HG03097 (cell line): Measurements from ENCODE around the gene HNRNPAB.
"Not testable (repeated sequence)": the region's sequence is repeated elsewhere in the genome, so short reads cannot be mapped to it uniquely, and the experiment has no call there.

Experiments used
- ATAC-seq: cut with Tn5 transposase; IDR thresholded peaks from one replicate; pipeline ENCODE4 v1.9.1; 2021; ENCODE audit not compliant: unreplicated experiment, low FRiP score

The HNRNPAB gene

DNA sequence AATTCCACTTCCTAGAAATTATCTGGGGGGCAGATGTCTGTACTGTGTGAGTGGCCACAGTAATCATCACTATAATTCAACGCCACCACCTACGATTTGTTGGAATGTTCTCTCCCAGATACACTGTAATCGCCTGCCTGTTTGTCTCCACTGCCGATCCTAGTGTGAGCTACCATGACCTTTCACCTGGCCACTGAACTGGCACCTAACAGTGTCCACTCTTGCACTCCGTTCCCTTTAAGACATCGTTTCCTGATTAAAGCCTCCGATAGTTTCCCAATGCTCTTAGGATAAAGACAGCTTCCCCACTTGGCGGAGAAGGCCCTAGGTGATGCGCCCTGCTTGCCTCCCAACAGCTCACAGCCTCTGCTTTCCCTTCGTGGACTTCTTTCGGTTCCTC is 24.3 kb downstream of the HNRNPAB start:
- no peak for ATAC-seq

DNA sequence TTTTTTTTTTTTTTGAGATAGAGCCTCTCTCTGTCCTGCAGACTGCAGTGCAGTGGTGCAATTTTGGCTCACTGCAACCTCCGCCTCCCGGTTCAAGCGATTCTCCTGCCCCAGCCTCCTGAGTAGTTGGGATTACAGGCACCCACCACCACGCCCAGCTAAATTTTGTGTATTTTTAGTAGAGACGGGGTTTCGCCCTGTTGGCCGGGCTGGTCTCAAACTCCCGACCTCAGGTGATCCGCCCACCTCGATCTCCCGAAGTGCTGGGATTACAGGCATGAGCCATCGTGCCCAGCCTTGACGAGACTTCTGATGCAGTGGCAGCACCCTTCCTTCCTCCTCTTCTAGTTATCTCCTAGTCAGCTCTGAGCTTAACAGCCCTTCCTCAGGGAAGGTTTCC is 24.8 kb downstream of the HNRNPAB start:
- not testable (repeated sequence) for ATAC-seq

DNA sequence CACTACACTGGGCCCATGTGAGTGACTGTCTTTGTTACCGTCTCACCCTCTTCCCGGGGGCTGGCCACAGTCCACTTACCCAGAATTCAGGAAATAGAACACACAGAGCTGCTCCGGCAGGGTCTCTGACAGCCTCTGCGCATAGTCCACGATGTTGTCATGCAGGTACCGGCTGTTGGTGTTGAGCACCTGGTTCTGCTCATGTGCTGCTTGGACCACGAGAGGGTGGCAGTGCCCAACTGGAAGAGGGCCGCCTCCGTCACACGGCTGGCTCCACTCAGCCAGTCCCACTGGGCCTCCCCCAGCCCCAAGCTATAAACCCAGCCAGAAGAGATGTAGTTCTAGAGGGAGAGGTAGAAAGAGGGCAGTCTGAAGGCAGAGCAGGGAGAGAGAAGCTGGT is 25.5 kb downstream of the HNRNPAB start:
- no peak for ATAC-seq

DNA sequence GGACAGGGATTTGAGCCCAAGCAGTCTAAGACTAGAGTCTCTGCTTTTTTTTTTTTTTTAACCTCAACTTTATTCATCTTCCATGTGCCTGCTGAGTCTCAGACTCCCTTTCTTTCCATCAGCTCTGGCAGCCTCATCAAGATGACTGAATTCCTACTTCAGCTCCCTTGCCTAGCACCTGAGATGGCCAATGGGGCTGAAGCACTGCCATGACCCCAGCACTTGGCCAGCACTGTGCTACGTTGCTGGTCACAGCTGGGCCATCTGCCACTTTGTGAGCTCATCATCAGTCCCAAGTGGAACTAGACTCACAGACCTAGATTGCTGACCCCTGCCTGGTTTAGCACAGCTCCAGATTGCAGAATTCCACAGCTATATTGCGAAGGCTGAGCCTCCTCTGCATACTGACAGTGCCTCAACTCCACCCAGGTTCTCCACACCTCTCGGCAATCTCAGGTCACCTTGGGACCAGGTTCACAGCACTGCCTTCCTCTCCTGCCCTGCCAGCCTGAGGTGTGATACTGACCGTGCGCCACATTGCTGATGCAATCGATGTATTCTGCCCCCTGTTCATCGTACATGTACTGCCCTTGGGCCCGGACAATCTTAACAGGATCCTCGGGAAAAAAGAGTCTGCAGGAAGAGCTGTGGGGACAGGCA is 26.7 kb downstream of the HNRNPAB start:
- no peak for ATAC-seq

DNA sequence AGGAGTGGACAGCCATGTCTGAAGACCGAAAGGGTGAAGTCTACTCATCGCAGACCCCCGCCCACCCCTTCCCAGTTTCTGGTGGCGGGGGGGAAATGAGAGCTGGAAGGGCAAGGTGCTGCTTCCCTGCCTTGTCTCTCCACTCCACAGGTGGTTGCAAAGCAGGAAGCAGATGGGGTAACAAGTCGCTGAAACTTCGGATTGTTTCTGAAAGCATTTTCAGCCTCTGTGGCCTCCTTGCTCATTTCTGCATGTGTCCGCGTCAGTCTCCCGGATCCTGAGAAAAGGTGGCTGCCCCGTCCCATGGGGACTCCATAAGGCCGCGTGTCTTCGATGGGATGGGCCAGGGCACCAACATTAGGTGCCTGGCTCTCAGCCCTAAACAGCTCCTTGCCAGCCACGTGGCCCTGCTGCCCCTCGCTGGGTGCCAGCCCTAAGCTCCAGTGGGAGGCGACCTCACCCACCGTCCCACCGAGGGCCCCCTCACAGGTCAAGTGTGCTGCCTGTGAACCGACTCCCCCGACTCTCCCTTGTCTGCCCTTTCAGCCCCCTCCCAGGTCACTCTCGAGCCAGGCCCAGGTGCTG is 27.3 kb downstream of the HNRNPAB start:
- no peak for ATAC-seq

DNA sequence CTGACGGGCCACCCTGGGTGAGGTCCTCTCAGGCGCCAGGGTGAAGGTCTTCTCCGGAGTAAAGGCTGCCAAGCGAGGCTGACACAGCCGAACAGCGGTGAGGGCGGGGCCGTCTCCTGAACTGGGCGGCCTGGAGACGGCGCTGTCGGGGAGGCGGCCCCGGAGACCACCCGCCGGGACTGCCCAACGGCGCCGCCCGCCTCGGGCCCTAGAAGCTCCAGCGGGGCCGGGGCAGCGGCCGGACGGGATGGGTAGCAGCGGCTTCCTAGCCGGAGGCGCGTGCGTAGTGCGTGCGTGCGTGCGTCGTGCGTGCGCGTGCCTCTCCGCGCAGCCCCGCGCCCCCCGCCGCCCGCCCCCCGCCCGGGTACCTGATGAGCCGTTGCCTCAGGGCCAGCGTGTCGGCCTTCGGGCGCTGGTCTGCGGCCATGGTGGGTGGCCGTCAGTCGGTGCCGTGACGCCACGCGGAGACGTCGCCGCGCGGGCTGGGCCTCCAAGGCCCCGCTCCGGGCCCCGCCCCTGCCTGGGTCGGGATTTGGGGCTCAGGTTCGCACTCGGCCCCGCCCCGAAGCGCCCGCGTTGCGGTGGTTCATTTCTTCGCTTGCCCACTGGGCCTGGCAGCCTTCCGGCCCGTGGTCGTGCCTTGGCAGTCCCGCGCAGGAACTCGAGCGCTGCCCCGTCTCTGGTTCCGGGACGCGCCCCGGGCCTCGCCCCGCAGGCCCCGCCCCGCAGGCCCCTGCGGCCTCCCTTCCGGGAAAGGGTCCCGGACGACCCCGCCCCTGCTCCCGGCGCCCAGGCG is 28.0 kb downstream of the HNRNPAB start, which contains the start of gene PHYKPL:
Gene PHYKPL (minus strand): TSS at position 679 of the 796 bp plus-strand sequence. CDS start 252 bp downstream, at position 427.
- ATAC-seq, result peak; percentile 54

DNA sequence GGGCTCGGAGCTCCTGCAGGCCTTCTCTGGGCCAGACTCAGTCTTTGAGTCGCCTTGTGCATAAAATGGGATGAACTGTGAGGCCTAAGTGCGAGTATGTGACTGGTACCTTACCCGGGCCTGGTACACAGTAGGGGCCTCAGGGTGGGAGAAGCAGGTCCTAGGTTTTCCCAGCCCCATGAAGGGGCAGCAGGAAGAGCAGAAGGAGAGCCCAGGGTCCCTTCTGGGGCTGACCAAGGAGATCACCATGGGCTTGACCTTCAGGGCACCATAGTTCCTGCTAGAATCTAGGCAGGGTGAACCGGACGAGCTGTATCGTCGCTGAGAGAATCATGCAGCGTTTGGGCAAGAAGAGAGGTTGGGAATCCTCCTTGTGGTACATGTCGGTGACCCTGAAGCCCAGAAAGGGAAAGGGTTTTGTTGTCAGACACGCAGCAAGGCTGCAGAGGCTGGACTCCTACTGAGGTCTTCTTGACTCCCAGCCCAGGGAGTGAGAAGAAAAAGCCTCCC is 28.6 kb downstream of the HNRNPAB start:
- no peak for ATAC-seq

DNA sequence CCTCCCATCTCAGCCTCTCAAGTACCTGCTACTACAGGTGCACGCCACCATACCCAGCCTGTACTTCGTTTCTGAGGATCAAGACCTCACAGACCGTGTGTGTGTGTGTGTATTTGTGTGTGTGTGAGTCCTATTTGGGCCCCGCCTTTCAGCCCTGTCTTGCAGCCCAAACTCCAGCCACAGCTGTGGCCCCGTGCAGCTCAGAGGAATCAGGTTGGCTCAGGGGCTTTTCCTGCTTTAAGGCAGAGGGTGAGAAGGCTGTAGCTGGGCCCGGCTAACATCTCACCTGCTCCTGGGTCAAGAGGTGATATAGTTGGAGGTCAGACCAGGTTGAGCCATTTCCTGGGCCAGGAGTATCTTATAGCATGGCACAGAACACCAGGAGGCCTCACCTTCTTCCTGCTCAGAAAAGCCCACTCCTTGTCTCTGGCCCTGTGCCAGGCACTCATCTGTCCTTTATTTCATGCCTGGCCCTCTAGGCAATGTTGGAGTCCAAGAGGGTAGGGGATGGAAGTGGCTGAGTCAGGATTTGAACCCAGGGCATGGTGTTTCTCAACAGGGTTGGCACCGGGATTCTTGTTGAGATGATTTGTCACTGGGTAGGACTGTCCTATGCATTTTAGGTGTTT is 29.9 kb downstream of the HNRNPAB start:
- no peak for ATAC-seq

DNA sequence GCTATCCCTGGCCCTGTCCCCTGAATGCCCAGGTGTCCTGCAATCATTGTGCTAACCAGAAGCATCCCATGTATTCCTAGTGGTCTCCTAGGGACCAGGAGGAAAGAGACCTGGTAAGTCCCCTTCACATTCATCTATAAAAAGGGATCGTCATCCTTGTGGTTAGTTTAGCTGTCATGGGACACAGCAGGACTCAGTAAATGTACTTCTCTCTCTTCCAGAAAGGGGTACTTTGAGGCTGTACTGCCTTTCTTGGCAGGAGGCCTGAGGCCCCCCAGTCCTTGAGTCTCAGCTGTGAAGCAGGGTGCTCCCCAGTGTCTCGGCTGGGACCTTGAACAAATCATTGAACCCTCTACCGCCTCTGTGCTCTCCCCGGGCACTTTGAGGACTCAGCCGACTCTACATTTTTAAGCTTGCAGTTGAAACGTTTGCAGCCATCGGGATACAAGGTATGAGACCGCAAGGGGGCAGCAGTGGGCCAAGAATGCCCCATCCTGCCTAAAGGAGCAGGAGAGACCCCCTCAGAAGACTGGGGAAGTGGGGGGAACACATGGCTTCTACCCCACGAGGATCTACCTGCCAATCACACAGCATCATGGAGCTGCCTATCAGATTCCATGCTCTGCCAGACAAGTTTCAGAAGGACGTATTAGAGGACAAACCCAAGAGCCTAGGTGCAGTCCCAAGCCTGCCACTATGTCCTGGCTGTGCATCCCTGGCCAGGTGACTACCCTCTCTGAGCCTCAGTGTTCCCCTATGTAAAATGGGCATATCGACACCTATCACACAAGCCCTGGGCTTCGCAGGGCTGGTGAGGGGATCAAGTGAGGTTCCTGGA is 30.6 kb downstream of the HNRNPAB start:
- ATAC-seq, result no peak

DNA sequence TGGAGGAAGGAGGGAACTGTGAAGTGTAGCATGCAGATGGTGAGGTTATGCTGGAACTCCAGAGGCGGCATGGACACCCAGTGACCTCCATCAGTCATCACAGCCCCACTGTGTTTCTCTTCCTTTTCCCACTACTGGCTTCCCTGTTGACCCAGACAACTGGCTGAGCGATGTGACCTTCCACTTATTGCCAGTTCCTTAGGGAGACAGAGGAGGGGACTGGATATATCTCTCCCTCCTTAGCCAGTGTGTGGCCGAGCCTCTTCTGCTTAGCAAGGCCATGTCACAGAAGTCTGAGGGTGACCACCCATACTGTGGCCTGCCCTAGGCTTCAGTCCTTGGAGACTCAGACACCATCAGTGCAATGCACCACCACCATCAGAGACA is 31.2 kb downstream of the HNRNPAB start:
- ATAC-seq, result no peak

DNA sequence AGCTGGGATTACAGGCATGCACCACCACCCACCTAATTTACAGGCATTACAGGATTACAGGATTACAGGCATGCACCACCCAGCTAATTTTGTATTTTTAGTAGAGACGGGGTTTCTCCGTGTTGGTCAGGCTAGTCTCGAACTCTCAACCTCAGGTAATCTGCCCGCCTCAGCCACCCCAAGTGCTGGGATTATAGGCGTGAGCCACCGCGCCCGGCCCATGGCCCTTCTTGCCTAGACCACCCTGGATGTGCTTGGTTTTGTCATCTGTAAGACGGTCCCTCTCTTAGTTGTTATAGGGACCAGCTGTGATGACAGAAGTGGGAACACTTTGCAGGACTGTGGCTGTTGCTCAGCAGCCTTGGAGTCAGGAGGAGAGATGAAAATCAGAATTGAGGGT is 31.8 kb downstream of the HNRNPAB start:
- ATAC-seq, result no peak

DNA sequence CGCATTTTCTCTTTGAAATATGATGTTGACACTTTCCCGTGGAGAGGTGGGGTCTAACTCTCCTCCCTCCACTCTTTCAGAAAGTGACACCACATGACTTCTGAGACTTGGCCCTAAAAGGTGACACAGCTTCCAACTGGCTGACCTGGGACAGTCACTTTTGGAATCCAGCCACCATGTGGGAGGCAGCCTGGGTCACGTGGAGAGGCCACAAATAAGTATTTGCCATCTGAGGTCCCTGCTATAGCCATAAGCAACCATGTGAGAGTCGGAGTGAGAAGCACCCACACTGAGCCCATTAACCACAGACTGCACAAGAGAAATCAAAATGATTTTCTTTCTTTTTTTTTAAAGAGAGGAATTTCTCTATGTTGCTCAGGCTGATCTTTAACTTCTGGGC is 32.3 kb downstream of the HNRNPAB start:
- ATAC-seq, result no peak

DNA sequence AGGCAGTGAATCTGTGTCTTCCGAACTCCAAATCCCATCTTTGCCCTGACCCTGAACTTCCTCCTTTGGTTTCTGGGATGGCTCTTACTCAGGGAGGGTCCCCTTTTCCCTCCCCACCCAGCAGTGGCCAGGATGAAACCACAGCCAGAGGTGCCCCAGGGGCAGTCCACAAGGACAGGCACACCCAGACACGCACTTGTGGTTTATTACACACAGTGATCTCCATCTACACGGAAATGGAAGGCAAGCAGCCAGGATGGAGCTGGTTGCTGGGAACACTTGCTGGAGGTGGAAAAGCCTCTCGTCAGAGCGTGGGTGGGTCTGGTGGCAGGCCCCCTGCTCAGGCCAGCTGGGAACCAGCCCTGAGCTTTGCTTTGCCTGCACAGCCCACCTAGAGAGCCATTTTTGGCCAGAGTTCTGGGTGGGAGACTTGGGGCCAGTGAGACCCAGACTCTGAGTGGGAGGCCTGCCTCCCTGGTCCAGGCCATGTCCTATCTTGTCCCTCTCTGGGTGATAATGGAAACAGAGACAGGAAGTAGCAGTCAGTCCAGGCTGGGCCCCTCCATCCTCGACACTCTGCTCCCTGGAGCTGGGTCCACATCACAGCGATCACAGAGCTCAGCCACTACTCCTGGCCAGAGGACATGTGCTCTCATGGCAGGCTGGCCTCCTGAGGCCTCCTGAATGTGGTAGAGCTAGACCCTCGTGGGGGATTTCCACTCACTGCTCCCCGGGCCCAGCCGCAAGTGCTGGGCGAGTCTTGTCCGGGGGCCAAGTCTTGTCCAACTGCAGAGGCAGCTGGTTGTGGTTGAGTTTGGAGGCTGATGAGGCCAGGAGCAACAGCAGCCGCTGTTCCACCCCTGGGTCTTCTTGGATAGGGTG is 33.3 kb downstream of the HNRNPAB start:
- no peak for ATAC-seq

DNA sequence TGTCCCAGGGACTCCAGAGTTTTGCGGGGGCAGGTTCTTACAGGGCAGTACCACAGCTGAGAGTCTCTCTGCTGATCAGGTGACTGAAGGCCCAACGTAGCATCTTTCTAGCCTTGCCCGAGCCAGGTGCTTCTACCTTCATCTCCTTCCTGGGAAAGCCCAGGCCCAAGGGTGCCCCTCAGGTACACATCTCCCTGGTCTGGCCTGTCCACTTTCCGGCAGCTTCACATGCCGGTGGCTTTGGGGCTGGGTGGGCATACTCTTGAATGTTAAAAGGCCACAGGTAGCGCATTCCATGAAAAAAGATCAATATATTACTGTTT is 33.9 kb downstream of the HNRNPAB start:
- no peak for ATAC-seq

DNA sequence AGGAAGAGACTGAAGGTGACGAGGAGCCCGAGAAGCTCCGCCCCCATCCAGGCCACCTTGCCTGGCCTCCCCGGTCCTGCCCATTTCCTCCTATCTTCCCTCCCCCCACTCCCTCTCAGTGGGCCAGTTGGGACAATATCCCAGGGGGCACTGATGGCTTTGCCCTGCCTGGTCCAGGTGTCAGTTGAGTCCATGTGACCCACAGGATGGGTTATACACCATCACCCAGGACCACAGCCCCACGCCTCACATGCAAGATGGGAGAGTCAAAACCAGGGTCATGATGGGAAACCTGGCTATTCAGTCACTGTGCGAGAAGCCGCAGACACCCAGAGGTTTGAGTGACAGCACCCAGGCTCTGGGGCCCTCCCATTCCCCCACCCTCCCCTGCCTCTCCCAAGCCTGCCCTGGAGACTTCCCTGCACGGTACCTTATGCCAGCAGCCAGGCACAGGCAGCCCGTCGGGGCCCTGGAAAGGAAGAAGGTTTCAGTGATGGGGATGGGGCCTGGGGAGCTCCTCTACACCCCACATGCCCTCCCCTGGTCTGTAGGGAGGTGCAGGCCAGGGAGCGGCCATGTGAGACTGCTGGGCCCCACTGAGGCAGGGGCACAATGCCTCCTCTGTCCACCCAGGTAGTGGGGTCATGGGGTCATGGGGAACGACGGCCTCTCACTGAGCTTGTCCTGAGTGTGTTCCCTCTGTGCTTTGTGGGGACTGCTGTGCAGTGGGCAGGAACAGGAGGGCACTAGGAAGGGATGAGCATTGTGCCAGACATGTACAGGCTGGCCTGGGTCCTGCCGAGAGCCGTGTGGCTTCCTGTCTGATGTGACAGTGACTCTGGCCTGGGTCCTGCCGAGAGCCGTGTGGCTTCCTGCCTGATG is 34.6 kb downstream of the HNRNPAB start:
- no peak for ATAC-seq

DNA sequence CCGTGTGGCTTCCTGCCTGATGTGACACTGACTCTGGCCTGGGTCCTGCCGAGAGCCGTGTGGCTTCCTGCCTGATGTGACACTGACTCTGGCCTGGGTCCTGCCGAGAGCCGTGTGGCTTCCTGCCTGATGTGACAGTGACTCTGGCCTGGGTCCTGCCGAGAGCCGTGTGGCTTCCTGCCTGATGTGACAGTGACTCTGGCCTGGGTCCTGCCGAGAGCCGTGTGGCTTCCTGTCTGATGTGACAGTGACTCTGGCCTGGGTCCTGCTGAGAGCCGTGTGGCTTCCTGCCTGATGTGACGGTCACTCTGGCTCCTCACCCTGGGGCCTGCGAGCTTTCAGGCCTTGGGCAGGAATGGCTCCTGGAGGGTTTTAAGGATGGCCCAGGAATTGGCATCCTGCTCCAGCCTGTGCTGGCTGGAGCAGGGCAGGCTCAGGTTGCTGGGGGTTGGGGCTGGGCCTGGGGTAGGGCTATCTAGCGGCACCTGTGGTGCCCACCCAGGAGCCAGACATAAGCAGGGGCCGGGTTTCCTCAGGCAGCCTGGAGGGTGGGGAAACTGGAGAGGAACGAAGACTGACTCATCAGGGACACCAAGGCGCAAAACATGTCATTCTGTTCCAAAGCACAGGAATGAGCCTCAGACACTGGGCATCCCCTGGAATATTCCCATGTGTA is 35.4 kb downstream of the HNRNPAB start:
- ATAC-seq, result not testable (repeated sequence)

DNA sequence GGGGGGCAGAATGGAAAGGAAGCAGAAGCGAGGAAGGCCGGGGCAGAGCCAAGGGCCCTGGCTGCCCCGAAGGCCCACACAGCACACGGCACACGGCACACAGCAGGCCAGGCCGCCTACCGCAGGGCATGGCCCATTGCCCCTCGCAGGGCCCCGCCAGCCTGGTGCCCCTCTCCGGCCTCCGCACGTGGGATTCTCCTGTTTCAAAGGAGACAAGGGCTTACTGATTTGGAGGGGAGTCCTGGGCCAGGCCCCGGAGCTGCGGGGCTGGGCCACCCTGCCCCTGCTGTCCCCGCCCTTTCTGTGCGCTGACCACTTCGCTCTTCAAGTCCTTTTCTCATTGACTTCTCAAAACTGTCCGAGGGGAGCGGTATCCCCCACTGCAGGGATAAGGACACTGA is 36.0 kb downstream of the HNRNPAB start:
- ATAC-seq, result no peak

DNA sequence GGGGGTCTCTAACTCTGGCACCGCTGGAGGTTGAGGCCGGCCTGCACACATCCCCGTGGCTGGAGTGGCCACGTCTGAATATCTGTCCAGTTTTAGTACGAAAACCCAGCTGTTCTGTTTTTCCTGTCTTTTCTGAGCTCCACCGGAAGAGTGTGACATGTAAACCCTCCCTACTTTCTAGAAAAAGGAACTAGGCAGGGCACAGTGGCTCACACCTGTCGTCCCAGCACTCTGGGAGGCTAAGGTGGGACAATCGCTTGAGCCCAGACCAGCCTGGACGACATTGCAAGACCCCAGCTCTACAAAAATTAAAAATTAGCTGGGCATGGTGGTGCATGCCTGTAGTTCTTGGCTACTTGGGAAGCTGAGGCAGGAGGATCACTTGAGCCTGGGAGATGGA is 36.4 kb downstream of the HNRNPAB start:
- ATAC-seq, result no peak
